B cell (primary cell): ENCODE data around the gene ZNF407. TPM values are rescaled to one million over a fixed set of nuclear protein-coding genes. Genes with fewer than 3 reads are reported as not detected.

Experiments used
- ATAC-seq: fragments of 200-7000 bp; cut with Tn5 transposase; one replicate; pipeline ENCODE4 v1.10.0; 2021; ENCODE audit warnings: low read depth, mild to moderate bottlenecking, moderate number of reproducible peaks, moderate library complexity
- CTCF ChIA-PET: fragments of 350-600 bp; sonication (Branson Sonifier 250); formaldehyde crosslinking; loops from one replicate; lab custom pipeline; 2021; ENCODE audit warnings: antibody characterized with exemption, inconsistent platforms; lab: Charles Lee
- POLR2A ChIA-PET: fragments of 350-600 bp; sonication (Branson Sonifier 250); formaldehyde crosslinking; loops from one replicate; lab custom pipeline; 2021; ENCODE audit warnings: antibody characterized with exemption; lab: Charles Lee
- DNase-seq: peaks from one replicate; pipeline ENCODE4 v3.0.0; 2013
- H2AFZ ChIP-seq: 2 replicates; pipeline ENCODE4 v1.6.1; 2012; ENCODE audit warnings: mild to moderate bottlenecking, low read depth, low read length; ENCODE audit not compliant: insufficient read depth, poor library complexity, severe bottlenecking
- H3K27ac ChIP-seq, 2 donors: 1 replicate in 1 of 2; 2 replicates in 1 of 2; pipeline ENCODE4 v1.5.1; 2012 to 2013; ENCODE audit warnings: low read length in 2 of 2, mild to moderate bottlenecking in 2 of 2, moderate library complexity in 1 of 2
- H3K27me3 ChIP-seq, 4 experiments: fragments of 200-600 bp in 1 of 4; sonication (generic) in 1 of 4; replicated peaks in 1 of 4; 1 replicate in 2 of 4; 2 replicates in 2 of 4; pipeline versions ENCODE4 v1.6.1 to v1.7.0; 2013 to 2016; ENCODE audit warnings: low read length in 3 of 4, mild to moderate bottlenecking in 2 of 4, mixed read lengths in 1 of 4, moderate library complexity in 1 of 4; ENCODE audit not compliant: insufficient read depth in 4 of 4, control insufficient read depth in 3 of 4; ENCODE audit errors: control extremely low read depth in 1 of 4
- H3K36me3 ChIP-seq, 2 experiments: replicated peaks in 1 of 2; 1 replicate in 1 of 2; 2 replicates in 1 of 2; pipeline versions ENCODE4 v1.6.1 to v1.7.1; 2013; ENCODE audit warnings: low read length in 1 of 2; ENCODE audit not compliant: insufficient read depth in 2 of 2, control insufficient read depth in 1 of 2; ENCODE audit errors: control extremely low read depth in 1 of 2, extremely low read depth in 1 of 2
- H3K4me1 ChIP-seq, 2 donors: fragments of 200-600 bp in 1 of 2; sonication (generic) in 1 of 2; 1 replicate in 1 of 2; 2 replicates in 1 of 2; pipeline versions ENCODE4 v1.5.1 to v1.6.1; 2013 to 2017; ENCODE audit warnings: low read length in 2 of 2; ENCODE audit not compliant: control insufficient read depth in 2 of 2, insufficient read depth in 2 of 2
- H3K4me2 ChIP-seq: replicated peaks from 2 replicates; pipeline ENCODE3; 2012; ENCODE audit warnings: mild to moderate bottlenecking, low read depth, low read length; ENCODE audit not compliant: poor library complexity, severe bottlenecking
- H3K4me3 ChIP-seq, 5 experiments: fragments of 200-600 bp in 1 of 5; sonication (generic) in 1 of 5; 1 replicate in 3 of 5; 2 replicates in 2 of 5; pipeline versions ENCODE4 v1.5.1 to v1.7.0; 2011 to 2016; ENCODE audit warnings: low read length in 4 of 5, mild to moderate bottlenecking in 4 of 5, low read depth in 2 of 5, control low read depth in 1 of 5, moderate library complexity in 1 of 5; ENCODE audit not compliant: insufficient read depth in 1 of 5; ENCODE audit errors: control extremely low read depth in 1 of 5, extremely low read depth in 1 of 5
- H3K79me2 ChIP-seq: fragments of 200-600 bp; sonication (generic); one replicate; pipeline ENCODE4 v1.6.0; 2016; ENCODE audit warnings: low read length; ENCODE audit not compliant: control insufficient read depth, insufficient read depth
- H3K9ac ChIP-seq: fragments of 200-600 bp; sonication (generic); 2 replicates; pipeline ENCODE4 v1.6.1; 2017; ENCODE audit warnings: mild to moderate bottlenecking, low read length, moderate library complexity
- H3K9me3 ChIP-seq, 3 donors: one replicate each; pipeline versions ENCODE4 v1.6.1 to v1.7.1; 2013; ENCODE audit warnings: low read length in 2 of 3; ENCODE audit not compliant: control insufficient read depth in 2 of 3, insufficient read depth in 1 of 3; ENCODE audit errors: control extremely low read depth in 1 of 3
- H4K20me1 ChIP-seq: 2 replicates; pipeline ENCODE4 v1.6.0; 2012; ENCODE audit warnings: mild to moderate bottlenecking, low read length; ENCODE audit not compliant: insufficient read depth, control insufficient read depth, poor library complexity, severe bottlenecking
- H3K27ac Mint-ChIP-seq: one replicate; pipeline ENCODE4 v1.8.0; 2021; ENCODE audit warnings: mixed read lengths
- H3K27me3 Mint-ChIP-seq: one replicate; pipeline ENCODE4 v1.8.0; 2021; ENCODE audit warnings: mixed read lengths
- H3K4me1 Mint-ChIP-seq: one replicate; pipeline ENCODE4 v1.8.0; 2021; ENCODE audit warnings: mixed read lengths
- H3K4me3 Mint-ChIP-seq: one replicate; pipeline ENCODE4 v1.8.0; 2021; ENCODE audit warnings: mixed read lengths
- H3K9me3 Mint-ChIP-seq: one replicate; pipeline ENCODE4 v1.8.0; 2022; ENCODE audit warnings: mixed read lengths; ENCODE audit not compliant: insufficient read depth
- EZH2 ChIP-seq: IDR thresholded peaks from 2 replicates; pipeline ENCODE4 v1.6.1; 2012; ENCODE audit warnings: borderline replicate concordance, low read depth, mild to moderate bottlenecking, moderate library complexity, low read length; ENCODE audit not compliant: insufficient read depth, poor library complexity, severe bottlenecking
- WGBS: methylation state at CpG from one replicate; pipeline ENCODE4 v1.1.5; 2013; ENCODE audit warnings: missing lambda C conversion rate; ENCODE audit not compliant: insufficient coverage; 5-methylcytosine and 5-hydroxymethylcytosine counted together
- intact Hi-C: fragments of 100-400 bp; cut with micrococcal nuclease; formaldehyde crosslinking; loops from one replicate; pipeline ENCODE4 v1.10.0; 2022
- polyA plus RNA-seq: library from polyadenylated mRNA; depleted of rRNA; stranded (reverse); fragments of >200 nt; gene quantifications from 2 replicates; pipeline ENCODE4 v1.2.3, GENCODE V29; 2012
- total RNA-seq, 2 donors: library from RNA; stranded (reverse); fragments of 120-200 nt in 1 of 2; gene quantifications; 1 replicate in 1 of 2; 2 replicates in 1 of 2; pipeline versions ENCODE4 v1.2.3 to v1.2.4, GENCODE V29; 2013 to 2022
- TF ChIP-seq, protein P1 (sequence below): fragments of 200-600 bp; IDR thresholded peaks from one replicate; pipeline ENCODE4 v1.8.0; 2022; ENCODE audit warnings: antibody characterized with exemption, mild to moderate bottlenecking

ZNF407 gene
- total and polyA plus RNA-seq, 2 donors (not counting 1 experiment from before 2014, with no cell fraction given), result 4.5 to 37.1 TPM

DNA sequence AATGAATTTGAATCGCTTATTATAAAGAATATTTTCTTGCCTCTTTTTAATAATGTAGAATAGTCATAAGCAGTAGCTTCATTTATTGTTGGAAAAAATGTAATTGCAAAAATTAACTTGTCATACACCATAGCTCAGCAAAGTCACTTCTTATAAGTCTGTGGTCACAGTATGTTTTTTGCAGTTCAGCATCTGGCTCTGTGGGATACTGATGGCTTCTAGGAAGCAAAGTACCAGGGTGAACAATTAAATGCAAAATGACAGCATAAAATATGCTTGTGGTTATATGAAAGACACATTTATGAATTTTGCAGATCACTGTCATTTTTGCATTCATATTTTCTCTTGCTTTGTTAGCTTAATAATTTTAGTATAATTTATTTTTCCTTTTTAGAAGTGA is 116.5 kb downstream of the ZNF407 start:
- H3K27me3 ChIP-seq, result no peaks in the 10 kb centered on the region
- H3K4me3 ChIP-seq, result no peak overlapping the region
- Mint-ChIP-seq H3K4me3 (no peak overlapping the region), H3K4me1 (no peaks in the 10 kb centered on the region), H3K9me3 (no peaks in the 10 kb centered on the region), H3K27ac (no peak overlapping the region), H3K27me3 (no peaks in the 10 kb centered on the region)
- no peak for ATAC-seq
- DNase-seq, result no peak
- H3K4me1 ChIP-seq, result no peaks in the 10 kb centered on the region
- no peak overlapping the region for H3K4me2 ChIP-seq
- H3K27ac ChIP-seq, result no peak overlapping the region
- intact Hi-C loops, result no loop called here
- no peaks in the 10 kb centered on the region for H3K36me3 ChIP-seq
- TF ChIP-seq, protein P1, sequence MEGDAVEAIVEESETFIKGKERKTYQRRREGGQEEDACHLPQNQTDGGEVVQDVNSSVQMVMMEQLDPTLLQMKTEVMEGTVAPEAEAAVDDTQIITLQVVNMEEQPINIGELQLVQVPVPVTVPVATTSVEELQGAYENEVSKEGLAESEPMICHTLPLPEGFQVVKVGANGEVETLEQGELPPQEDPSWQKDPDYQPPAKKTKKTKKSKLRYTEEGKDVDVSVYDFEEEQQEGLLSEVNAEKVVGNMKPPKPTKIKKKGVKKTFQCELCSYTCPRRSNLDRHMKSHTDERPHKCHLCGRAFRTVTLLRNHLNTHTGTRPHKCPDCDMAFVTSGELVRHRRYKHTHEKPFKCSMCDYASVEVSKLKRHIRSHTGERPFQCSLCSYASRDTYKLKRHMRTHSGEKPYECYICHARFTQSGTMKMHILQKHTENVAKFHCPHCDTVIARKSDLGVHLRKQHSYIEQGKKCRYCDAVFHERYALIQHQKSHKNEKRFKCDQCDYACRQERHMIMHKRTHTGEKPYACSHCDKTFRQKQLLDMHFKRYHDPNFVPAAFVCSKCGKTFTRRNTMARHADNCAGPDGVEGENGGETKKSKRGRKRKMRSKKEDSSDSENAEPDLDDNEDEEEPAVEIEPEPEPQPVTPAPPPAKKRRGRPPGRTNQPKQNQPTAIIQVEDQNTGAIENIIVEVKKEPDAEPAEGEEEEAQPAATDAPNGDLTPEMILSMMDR, result no peak
- TF ChIP-seq EZH2, result no peak
- no peak overlapping the region for H3K9ac ChIP-seq
- no peak overlapping the region for H2AFZ ChIP-seq
- H3K79me2 ChIP-seq, result no peaks in the 10 kb centered on the region
- no CpG with 5 or more reads among the region's 1 CpG for WGBS
- CTCF ChIA-PET, result no interaction called here
- H3K9me3 ChIP-seq, result peaks cover 0 to under 1% (median 0%) of the 10 kb centered on the region in 3 donors
- no peaks in the 10 kb centered on the region for H4K20me1 ChIP-seq
- POLR2A ChIA-PET, result interaction anchor here (0.5 kb wide), 1 partner anchor 491 kb away, joined by 6 read pairs; no protein-coding TSS in a partner anchor

DNA sequence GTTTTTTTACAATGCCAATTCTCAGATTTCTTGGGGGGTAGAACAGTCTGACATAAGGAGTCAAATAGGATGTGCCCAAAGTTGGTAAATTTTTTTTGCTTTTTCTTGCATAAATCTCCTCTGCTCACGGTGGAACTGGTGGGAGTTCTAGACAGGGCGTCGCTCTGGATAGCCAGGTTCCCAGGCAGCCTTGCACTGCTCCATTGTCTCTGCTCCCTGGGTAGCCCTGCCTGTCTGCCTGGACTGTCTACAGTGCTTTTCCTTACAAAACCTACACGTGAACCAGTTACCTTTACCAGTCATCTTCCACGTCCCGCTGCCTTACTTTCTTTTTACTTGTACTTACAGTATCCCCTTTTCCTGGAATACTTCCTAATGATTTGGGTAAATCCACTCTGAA is 117.1 kb downstream of the ZNF407 start:
- Mint-ChIP-seq H3K9me3 (no peaks in the 10 kb centered on the region), H3K4me1 (peaks cover under 1% of the 10 kb centered on the region), H3K27ac (no peak overlapping the region), H3K4me3 (no peak overlapping the region), H3K27me3 (no peaks in the 10 kb centered on the region)
- Histone ChIP-seq H3K9ac (no peak overlapping the region), H3K79me2 (no peaks in the 10 kb centered on the region), H3K27ac (no peak overlapping the region), H3K4me2 (no peak overlapping the region), H3K4me3 (no peak overlapping the region), H4K20me1 (no peaks in the 10 kb centered on the region), H3K36me3 (no peaks in the 10 kb centered on the region), H3K4me1 (peaks cover 0 to 1% of the 10 kb centered on the region in 2 donors), H3K9me3 (peaks cover 0 to 5% (median 3%) of the 10 kb centered on the region in 3 donors), H2AFZ (no peak overlapping the region), H3K27me3 (no peaks in the 10 kb centered on the region)
- 96% methylated on average over 6 of the region's 6 CpGs for WGBS
- no peak for TF ChIP-seq EZH2
- TF ChIP-seq, protein P1, result no peak
- POLR2A ChIA-PET, result no interaction called here
- intact Hi-C loops, result no loop called here
- CTCF ChIA-PET, result no interaction called here
- DNase-seq (no peak), ATAC-seq (no peak)
